B cell (primary cell): Measurements from ENCODE around the gene ITLN2. TPM values are rescaled to one million over a fixed set of nuclear protein-coding genes. Genes with fewer than 3 reads are reported as not detected.

ENCODE experiments used
- ATAC-seq: fragments of 200-7000 bp; cut with Tn5 transposase; one replicate; pipeline ENCODE4 v1.10.0; 2021; ENCODE audit warnings: low read depth, mild to moderate bottlenecking, moderate number of reproducible peaks, moderate library complexity
- CTCF ChIA-PET: fragments of 350-600 bp; sonication (Branson Sonifier 250); formaldehyde crosslinking; loops from one replicate; lab custom pipeline; 2021; ENCODE audit warnings: antibody characterized with exemption, inconsistent platforms; lab: Charles Lee
- POLR2A ChIA-PET: fragments of 350-600 bp; sonication (Branson Sonifier 250); formaldehyde crosslinking; loops from one replicate; lab custom pipeline; 2021; ENCODE audit warnings: antibody characterized with exemption; lab: Charles Lee
- DNase-seq: peaks from one replicate; pipeline ENCODE4 v3.0.0; 2013
- H2AFZ ChIP-seq: 2 replicates; pipeline ENCODE4 v1.6.1; 2012; ENCODE audit warnings: mild to moderate bottlenecking, low read depth, low read length; ENCODE audit not compliant: insufficient read depth, poor library complexity, severe bottlenecking
- H3K27ac ChIP-seq, 2 donors: 1 replicate in 1 of 2; 2 replicates in 1 of 2; pipeline ENCODE4 v1.5.1; 2012 to 2013; ENCODE audit warnings: low read length in 2 of 2, mild to moderate bottlenecking in 2 of 2, moderate library complexity in 1 of 2
- H3K27me3 ChIP-seq, 4 experiments: fragments of 200-600 bp in 1 of 4; sonication (generic) in 1 of 4; replicated peaks in 1 of 4; 1 replicate in 2 of 4; 2 replicates in 2 of 4; pipeline versions ENCODE4 v1.6.1 to v1.7.0; 2013 to 2016; ENCODE audit warnings: low read length in 3 of 4, mild to moderate bottlenecking in 2 of 4, mixed read lengths in 1 of 4, moderate library complexity in 1 of 4; ENCODE audit not compliant: insufficient read depth in 4 of 4, control insufficient read depth in 3 of 4; ENCODE audit errors: control extremely low read depth in 1 of 4
- H3K36me3 ChIP-seq, 2 experiments: replicated peaks in 1 of 2; 1 replicate in 1 of 2; 2 replicates in 1 of 2; pipeline versions ENCODE4 v1.6.1 to v1.7.1; 2013; ENCODE audit warnings: low read length in 1 of 2; ENCODE audit not compliant: insufficient read depth in 2 of 2, control insufficient read depth in 1 of 2; ENCODE audit errors: control extremely low read depth in 1 of 2, extremely low read depth in 1 of 2
- H3K4me1 ChIP-seq, 2 donors: fragments of 200-600 bp in 1 of 2; sonication (generic) in 1 of 2; 1 replicate in 1 of 2; 2 replicates in 1 of 2; pipeline versions ENCODE4 v1.5.1 to v1.6.1; 2013 to 2017; ENCODE audit warnings: low read length in 2 of 2; ENCODE audit not compliant: control insufficient read depth in 2 of 2, insufficient read depth in 2 of 2
- H3K4me2 ChIP-seq: replicated peaks from 2 replicates; pipeline ENCODE3; 2012; ENCODE audit warnings: mild to moderate bottlenecking, low read depth, low read length; ENCODE audit not compliant: poor library complexity, severe bottlenecking
- H3K4me3 ChIP-seq, 5 experiments: fragments of 200-600 bp in 1 of 5; sonication (generic) in 1 of 5; 1 replicate in 3 of 5; 2 replicates in 2 of 5; pipeline versions ENCODE4 v1.5.1 to v1.7.0; 2011 to 2016; ENCODE audit warnings: low read length in 4 of 5, mild to moderate bottlenecking in 4 of 5, low read depth in 2 of 5, control low read depth in 1 of 5, moderate library complexity in 1 of 5; ENCODE audit not compliant: insufficient read depth in 1 of 5; ENCODE audit errors: control extremely low read depth in 1 of 5, extremely low read depth in 1 of 5
- H3K79me2 ChIP-seq: fragments of 200-600 bp; sonication (generic); one replicate; pipeline ENCODE4 v1.6.0; 2016; ENCODE audit warnings: low read length; ENCODE audit not compliant: control insufficient read depth, insufficient read depth
- H3K9ac ChIP-seq: fragments of 200-600 bp; sonication (generic); 2 replicates; pipeline ENCODE4 v1.6.1; 2017; ENCODE audit warnings: mild to moderate bottlenecking, low read length, moderate library complexity
- H3K9me3 ChIP-seq, 3 donors: one replicate each; pipeline versions ENCODE4 v1.6.1 to v1.7.1; 2013; ENCODE audit warnings: low read length in 2 of 3; ENCODE audit not compliant: control insufficient read depth in 2 of 3, insufficient read depth in 1 of 3; ENCODE audit errors: control extremely low read depth in 1 of 3
- H4K20me1 ChIP-seq: 2 replicates; pipeline ENCODE4 v1.6.0; 2012; ENCODE audit warnings: mild to moderate bottlenecking, low read length; ENCODE audit not compliant: insufficient read depth, control insufficient read depth, poor library complexity, severe bottlenecking
- H3K27ac Mint-ChIP-seq: one replicate; pipeline ENCODE4 v1.8.0; 2021; ENCODE audit warnings: mixed read lengths
- H3K27me3 Mint-ChIP-seq: one replicate; pipeline ENCODE4 v1.8.0; 2021; ENCODE audit warnings: mixed read lengths
- H3K4me1 Mint-ChIP-seq: one replicate; pipeline ENCODE4 v1.8.0; 2021; ENCODE audit warnings: mixed read lengths
- H3K4me3 Mint-ChIP-seq: one replicate; pipeline ENCODE4 v1.8.0; 2021; ENCODE audit warnings: mixed read lengths
- H3K9me3 Mint-ChIP-seq: one replicate; pipeline ENCODE4 v1.8.0; 2022; ENCODE audit warnings: mixed read lengths; ENCODE audit not compliant: insufficient read depth
- EZH2 ChIP-seq: IDR thresholded peaks from 2 replicates; pipeline ENCODE4 v1.6.1; 2012; ENCODE audit warnings: borderline replicate concordance, low read depth, mild to moderate bottlenecking, moderate library complexity, low read length; ENCODE audit not compliant: insufficient read depth, poor library complexity, severe bottlenecking
- WGBS: methylation state at CpG from one replicate; pipeline ENCODE4 v1.1.5; 2013; ENCODE audit warnings: missing lambda C conversion rate; ENCODE audit not compliant: insufficient coverage; 5-methylcytosine and 5-hydroxymethylcytosine counted together
- intact Hi-C: fragments of 100-400 bp; cut with micrococcal nuclease; formaldehyde crosslinking; loops from one replicate; pipeline ENCODE4 v1.10.0; 2022
- polyA plus RNA-seq: library from polyadenylated mRNA; depleted of rRNA; stranded (reverse); fragments of >200 nt; gene quantifications from 2 replicates; pipeline ENCODE4 v1.2.3, GENCODE V29; 2012
- total RNA-seq, 2 donors: library from RNA; stranded (reverse); fragments of 120-200 nt in 1 of 2; gene quantifications; 1 replicate in 1 of 2; 2 replicates in 1 of 2; pipeline versions ENCODE4 v1.2.3 to v1.2.4, GENCODE V29; 2013 to 2022
- TF ChIP-seq, protein P1 (sequence below): fragments of 200-600 bp; IDR thresholded peaks from one replicate; pipeline ENCODE4 v1.8.0; 2022; ENCODE audit warnings: antibody characterized with exemption, mild to moderate bottlenecking

ITLN2 gene
- total and polyA plus RNA-seq, 2 donors (not counting 1 experiment from before 2014, with no cell fraction given): not detected

DNA sequence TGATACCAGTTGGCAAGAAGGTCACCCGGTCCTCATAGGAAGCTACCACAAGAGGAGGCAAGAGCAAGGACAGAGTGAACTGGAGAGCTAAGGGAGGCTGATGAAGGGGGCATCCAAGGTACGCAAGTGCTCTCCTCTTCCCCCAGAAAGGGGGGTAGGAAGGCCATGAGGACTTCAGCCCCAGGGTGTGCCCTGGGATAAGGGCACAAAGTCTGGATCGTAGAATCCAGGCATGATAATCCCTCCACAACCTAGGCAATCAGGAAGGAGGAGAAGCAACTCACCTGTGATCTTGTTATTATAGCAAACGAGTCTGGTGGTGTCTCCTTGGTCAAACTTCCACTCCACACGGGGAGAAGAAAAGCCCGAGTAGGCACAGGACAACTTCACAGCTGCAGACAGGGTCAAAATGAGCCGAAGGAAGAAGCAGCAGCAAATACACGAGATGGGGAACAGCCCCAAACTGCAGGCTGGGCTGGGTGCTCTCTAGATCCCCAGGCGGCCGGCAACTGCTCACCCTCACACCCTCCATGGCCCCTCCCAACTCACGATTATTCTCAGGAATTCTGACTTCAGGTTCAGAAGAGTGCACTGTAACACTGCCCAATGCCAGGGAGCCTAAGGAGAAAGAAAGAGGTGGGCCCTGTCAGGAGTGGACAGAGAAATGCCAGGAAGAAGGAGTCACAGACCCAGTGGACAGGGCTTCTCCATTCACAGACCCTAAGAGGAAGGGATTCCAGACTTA lies 46.3 kb upstream of the ITLN2 start:
- H3K4me3 Mint-ChIP-seq: no peak overlapping the region
- POLR2A ChIA-PET: no interaction called here
- TF ChIP-seq EZH2: no peak
- TF ChIP-seq, protein P1, sequence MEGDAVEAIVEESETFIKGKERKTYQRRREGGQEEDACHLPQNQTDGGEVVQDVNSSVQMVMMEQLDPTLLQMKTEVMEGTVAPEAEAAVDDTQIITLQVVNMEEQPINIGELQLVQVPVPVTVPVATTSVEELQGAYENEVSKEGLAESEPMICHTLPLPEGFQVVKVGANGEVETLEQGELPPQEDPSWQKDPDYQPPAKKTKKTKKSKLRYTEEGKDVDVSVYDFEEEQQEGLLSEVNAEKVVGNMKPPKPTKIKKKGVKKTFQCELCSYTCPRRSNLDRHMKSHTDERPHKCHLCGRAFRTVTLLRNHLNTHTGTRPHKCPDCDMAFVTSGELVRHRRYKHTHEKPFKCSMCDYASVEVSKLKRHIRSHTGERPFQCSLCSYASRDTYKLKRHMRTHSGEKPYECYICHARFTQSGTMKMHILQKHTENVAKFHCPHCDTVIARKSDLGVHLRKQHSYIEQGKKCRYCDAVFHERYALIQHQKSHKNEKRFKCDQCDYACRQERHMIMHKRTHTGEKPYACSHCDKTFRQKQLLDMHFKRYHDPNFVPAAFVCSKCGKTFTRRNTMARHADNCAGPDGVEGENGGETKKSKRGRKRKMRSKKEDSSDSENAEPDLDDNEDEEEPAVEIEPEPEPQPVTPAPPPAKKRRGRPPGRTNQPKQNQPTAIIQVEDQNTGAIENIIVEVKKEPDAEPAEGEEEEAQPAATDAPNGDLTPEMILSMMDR: no peak

DNA sequence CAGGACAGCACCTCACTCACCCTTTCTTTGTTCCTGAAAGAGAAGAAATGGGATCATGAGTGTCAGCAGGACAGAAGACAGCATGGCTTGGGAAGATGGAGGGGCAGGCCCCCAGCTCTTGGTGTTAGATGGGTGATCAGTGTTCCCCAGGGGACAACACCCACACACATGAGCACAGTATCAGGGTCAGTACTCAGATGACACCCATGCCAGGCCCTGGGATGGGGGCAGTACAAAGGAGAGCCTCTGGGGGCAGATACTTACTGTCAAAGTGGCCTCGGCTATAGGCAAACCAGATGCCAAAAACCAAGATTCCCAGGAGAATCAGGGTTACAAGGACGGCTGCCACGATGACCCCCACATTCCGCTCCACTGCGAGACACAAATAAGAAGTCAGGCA lies 44.8 kb upstream of the ITLN2 start:
- Mint-ChIP-seq H3K27me3 (no peaks in the 10 kb centered on the region), H3K4me3 (no peak overlapping the region), H3K4me1 (peaks cover 4% of the 10 kb centered on the region), H3K27ac (no peak overlapping the region), H3K9me3 (no peaks in the 10 kb centered on the region)
- intact Hi-C loops: loop anchor here (10.0 kb wide), 1 partner anchor 45 kb away; the partner anchor contains the start of gene USF1
- H3K4me1 ChIP-seq: peaks cover 0 to 5% of the 10 kb centered on the region in 2 donors
- no peaks in the 10 kb centered on the region for H3K9me3 ChIP-seq
- no peak overlapping the region for H3K9ac ChIP-seq
- no peaks in the 10 kb centered on the region for H3K27me3 ChIP-seq
- peaks cover 14% of the 10 kb centered on the region for H3K79me2 ChIP-seq
- ChIA-PET CTCF (interaction anchor here (2.0 to 6.3 kb wide), 9 partner anchors 8 to 138 kb away, joined by 6 to 137 read pairs (median 37); partner anchors contain the start of genes ARHGAP30, KLHDC9, TSTD1 and USF1), POLR2A (interaction anchor here (0.5 kb wide), 1 partner anchor 28 kb away, joined by 3 read pairs; no protein-coding TSS in a partner anchor)
- ATAC-seq (no peak), DNase-seq (no peak)
- WGBS: 95% methylated on average over 5 of the region's 5 CpGs
- TF ChIP-seq, protein P1: no peak
- no peak for TF ChIP-seq EZH2
- H3K27ac ChIP-seq: no peak overlapping the region
- no peak overlapping the region for H3K4me2 ChIP-seq
- no peaks in the 10 kb centered on the region for H4K20me1 ChIP-seq
- no peak overlapping the region for H3K4me3 ChIP-seq
- no peak overlapping the region for H2AFZ ChIP-seq
- H3K36me3 ChIP-seq: peaks cover 9 to 18% of the 10 kb centered on the region in 2 experiments

More for the DNA sequence above, 46.3 kb upstream of the ITLN2 start:
- no peaks in the 10 kb centered on the region for H4K20me1 ChIP-seq
- H3K79me2 ChIP-seq: peaks cover 25% of the 10 kb centered on the region
- Mint-ChIP-seq H3K9me3 (no peaks in the 10 kb centered on the region), H3K27ac (no peak overlapping the region), H3K4me1 (peaks cover 4% of the 10 kb centered on the region), H3K27me3 (no peaks in the 10 kb centered on the region)
- H3K4me1 ChIP-seq: peaks cover 0 to 5% of the 10 kb centered on the region in 2 donors
- no peak for ATAC-seq
- intact Hi-C loops: no loop called here
- no peak overlapping the region for H3K27ac ChIP-seq
- H2AFZ ChIP-seq: no peak overlapping the region
- DNase-seq: no peak
- no peak overlapping the region for H3K9ac ChIP-seq
- H3K9me3 ChIP-seq: no peaks in the 10 kb centered on the region
- H3K4me2 ChIP-seq: no peak overlapping the region
- no peaks in the 10 kb centered on the region for H3K27me3 ChIP-seq
- 94% methylated on average over 7 of the region's 11 CpGs for WGBS
- CTCF ChIA-PET: interaction anchor here (0.5 to 2.4 kb wide), 3 partner anchors 10 to 318 kb away, joined by 3 to 10 read pairs (median 3); no protein-coding TSS in a partner anchor
- no peak overlapping the region for H3K4me3 ChIP-seq
- peaks cover 9 to 18% of the 10 kb centered on the region in 2 experiments for H3K36me3 ChIP-seq
